Tibial nerve (tissue), 3 donors: ENCODE data around the gene PLCD3.

Experiments
- CTCF ChIP-seq, 5 experiments: fragments of 200-600 bp in 3 of 5; fragments of 450-650 bp in 2 of 5; sonication (generic) in 3 of 5; IDR thresholded peaks; one replicate each; pipeline ENCODE4 v1.5.1; 2016 to 2019; ENCODE audit warnings: antibody characterized with exemption in 5 of 5, mild to moderate bottlenecking in 3 of 5, moderate library complexity in 2 of 5
- POLR2A ChIP-seq, 2 donors: fragments of 450-650 bp; IDR thresholded peaks; one replicate each; pipeline ENCODE4 v1.6.1; 2017; ENCODE audit warnings: antibody characterized with exemption in 2 of 2, mild to moderate bottlenecking in 2 of 2, moderate library complexity in 2 of 2

GRCh38 chr17:45132320-45132571, at the start of gene PLCD3:
- TF ChIP-seq CTCF (IDR thresholded peaks at IDR 0.05) (no peak), POLR2A (IDR thresholded peaks at IDR 0.05) (no peak)
